HEK293T (cell line): ENCODE results near the gene OR1S1.

ENCODE experiments used
- ARNT ChIP-seq: fragments of 450-650 bp; IDR thresholded peaks from 2 replicates; pipeline ENCODE4 v1.6.1; 2017; ENCODE audit warnings: mild to moderate bottlenecking
- BHLHE40 ChIP-seq: fragments of 450-650 bp; IDR thresholded peaks from 2 replicates; pipeline ENCODE4 v1.6.1; 2016; ENCODE audit warnings: mild to moderate bottlenecking, moderate library complexity, borderline replicate concordance
- ELF4 ChIP-seq: fragments of 450-650 bp; IDR thresholded peaks from 2 replicates; pipeline ENCODE4 v1.6.1; 2017; ENCODE audit warnings: antibody characterized with exemption
- FOXA1 ChIP-seq: fragments of 450-650 bp; IDR thresholded peaks from 2 replicates; pipeline ENCODE4 v1.6.1; 2016; ENCODE audit warnings: mild to moderate bottlenecking
- FOXM1 ChIP-seq: fragments of 450-650 bp; IDR thresholded peaks from 2 replicates; pipeline ENCODE4 v1.6.1; 2017; ENCODE audit warnings: mild to moderate bottlenecking, borderline replicate concordance
- HDGF ChIP-seq: fragments of 450-650 bp; IDR thresholded peaks from 2 replicates; pipeline ENCODE4 v1.6.1; 2017; ENCODE audit warnings: antibody characterized with exemption, borderline replicate concordance
- LEF1 ChIP-seq: fragments of 450-650 bp; IDR thresholded peaks from 2 replicates; pipeline ENCODE4 v1.6.1; 2017; ENCODE audit warnings: mild to moderate bottlenecking, borderline replicate concordance
- NFRKB ChIP-seq: fragments of 450-650 bp; IDR thresholded peaks from 2 replicates; pipeline ENCODE4 v1.6.1; 2016; ENCODE audit warnings: mild to moderate bottlenecking, moderate library complexity
- PKNOX1 ChIP-seq: fragments of 450-650 bp; IDR thresholded peaks from 2 replicates; pipeline ENCODE4 v1.6.1; 2016
- SP1 ChIP-seq: fragments of 450-650 bp; IDR thresholded peaks from 2 replicates; pipeline ENCODE4 v1.6.1; 2017
- SUZ12 ChIP-seq: fragments of 450-650 bp; IDR thresholded peaks from 2 replicates; pipeline ENCODE4 v1.6.1; 2016; ENCODE audit warnings: mild to moderate bottlenecking
- TARDBP ChIP-seq: fragments of 450-650 bp; IDR thresholded peaks from 2 replicates; pipeline ENCODE4 v1.6.1; 2016
- ZNF384 ChIP-seq: fragments of 450-650 bp; IDR thresholded peaks from 2 replicates; pipeline ENCODE4 v1.6.1; 2016

GRCh38 chr11:58186938-58187337 lies 25.6 kb upstream of the OR1S1 start:
- TF ChIP-seq HDGF (no peak), PKNOX1 (no peak), ARNT (no peak), SP1 (no peak), BHLHE40 (no peak), TARDBP (no peak), FOXM1 (no peak), ELF4 (no peak), SUZ12 (no peak), ZNF384 (no peak), NFRKB (no peak), LEF1 (no peak), FOXA1 (no peak)
